CD4-positive, alpha-beta T cell treated with Interleukin-21 for 1 hour (primary cell): ENCODE data around the gene GNAS.

Source experiments
- DNase-seq: peaks from one replicate; pipeline ENCODE4 v3.0.0-alpha.2; 2020

The GNAS gene

DNA sequence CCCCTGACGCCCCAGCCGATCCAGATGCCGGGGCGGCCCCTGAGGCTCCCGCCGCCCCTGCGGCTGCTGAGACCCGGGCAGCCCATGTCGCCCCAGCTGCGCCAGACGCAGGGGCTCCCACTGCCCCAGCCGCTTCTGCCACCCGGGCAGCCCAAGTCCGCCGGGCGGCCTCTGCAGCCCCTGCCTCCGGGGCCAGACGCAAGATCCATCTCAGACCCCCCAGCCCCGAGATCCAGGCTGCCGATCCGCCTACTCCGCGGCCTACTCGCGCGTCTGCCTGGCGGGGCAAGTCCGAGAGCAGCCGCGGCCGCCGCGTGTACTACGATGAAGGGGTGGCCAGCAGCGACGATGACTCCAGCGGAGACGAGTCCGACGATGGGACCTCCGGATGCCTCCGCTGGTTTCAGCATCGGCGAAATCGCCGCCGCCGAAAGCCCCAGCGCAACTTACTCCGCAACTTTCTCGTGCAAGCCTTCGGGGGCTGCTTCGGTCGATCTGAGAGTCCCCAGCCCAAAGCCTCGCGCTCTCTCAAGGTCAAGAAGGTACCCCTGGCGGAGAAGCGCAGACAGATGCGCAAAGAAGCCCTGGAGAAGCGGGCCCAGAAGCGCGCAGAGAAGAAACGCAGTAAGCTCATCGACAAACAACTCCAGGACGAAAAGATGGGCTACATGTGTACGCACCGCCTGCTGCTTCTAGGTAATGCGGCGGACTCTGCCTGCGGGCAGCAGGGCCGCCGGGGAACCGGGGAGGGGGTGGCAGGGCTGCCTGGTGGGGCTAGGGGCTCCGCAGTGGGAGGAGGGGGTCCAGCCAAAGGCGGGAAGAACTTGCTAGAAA lies 2.3 kb downstream of the GNAS start:
- DNase-seq, result no peak

DNA sequence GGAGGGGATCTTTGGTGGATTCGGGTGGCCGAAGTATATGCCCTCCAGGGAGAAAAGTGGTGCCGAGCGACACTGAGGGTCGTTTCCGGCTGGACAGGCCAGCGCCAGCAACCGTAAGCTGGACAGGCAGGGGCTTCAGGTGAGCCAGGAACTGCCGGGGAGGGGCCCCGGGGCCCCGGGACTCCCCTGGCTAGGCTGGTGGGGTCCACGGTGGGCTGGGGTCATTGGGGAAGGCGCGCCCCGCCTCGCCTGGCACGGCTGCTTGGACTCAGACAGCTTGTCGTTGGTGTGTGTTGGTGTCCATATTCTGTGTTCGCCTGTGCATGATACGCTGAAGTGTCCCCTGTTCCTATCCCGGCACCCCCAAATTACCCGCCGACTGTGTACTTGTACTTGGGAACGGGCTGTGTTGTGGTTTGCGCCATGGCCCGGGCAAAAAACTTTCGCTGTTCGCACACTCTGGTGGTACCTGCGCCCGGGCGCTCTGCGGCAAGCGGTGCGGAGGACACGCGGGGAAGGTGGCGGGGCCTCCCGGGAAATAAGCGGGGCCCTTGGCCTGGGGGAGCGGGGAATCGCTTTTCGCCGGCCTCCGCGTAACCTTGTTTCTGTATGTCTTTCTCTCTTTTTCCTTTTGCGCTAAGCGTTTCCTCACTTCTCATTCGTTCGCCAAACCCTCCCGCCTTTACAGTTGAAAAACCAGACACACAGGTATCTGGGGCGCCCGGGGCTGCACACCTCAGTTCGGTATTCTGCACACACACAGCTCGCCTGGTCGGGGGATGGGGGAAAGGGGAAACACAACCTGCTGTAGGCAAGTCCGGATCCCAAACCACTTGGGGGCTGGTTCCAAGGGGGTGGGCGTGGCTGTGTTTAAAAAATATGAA lies 3.2 kb downstream of the GNAS start:
- DNase-seq, result no peak

DNA sequence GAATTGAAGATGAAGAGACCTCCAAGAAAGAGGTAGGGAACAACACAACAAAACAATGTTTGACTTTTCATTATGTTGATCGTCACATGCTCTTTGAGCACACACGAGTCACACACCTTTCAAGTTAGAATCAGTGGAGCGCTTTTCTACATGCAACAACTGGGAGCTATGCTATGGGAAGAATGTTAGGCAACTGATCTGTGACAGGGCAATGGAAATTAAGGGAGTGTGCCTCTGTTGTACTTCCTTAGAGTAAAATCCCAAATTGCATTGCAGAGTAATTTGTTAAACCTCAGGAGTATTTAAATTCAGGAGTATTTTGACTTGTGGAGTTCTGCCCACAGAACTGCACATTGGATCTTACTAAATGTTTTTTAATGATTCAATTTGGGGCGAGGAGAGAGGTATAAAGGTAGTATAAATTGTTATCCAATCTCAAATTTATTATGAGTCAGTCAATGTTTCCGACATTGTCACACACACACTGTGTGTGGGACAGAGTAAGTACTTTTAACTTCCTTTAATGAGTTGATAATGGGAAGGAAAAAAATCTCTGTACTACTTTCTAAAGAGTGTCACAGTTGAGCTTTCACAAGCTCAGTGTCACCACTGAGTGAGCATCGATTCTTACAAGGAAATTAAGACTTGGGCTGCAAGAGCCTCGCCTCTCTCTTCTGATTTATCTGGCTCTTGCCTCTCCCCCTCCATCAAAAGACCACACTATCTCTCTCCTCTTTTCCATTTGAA lies 10.7 kb downstream of the GNAS start:
- DNase-seq, result no peak

- peak; percentile 29 for DNase-seq
These were observed 11.8 kb downstream of the GNAS start for GRCh38 chr20:58864346-58864745.

- no peak for DNase-seq
These were observed 13.3 kb downstream of the GNAS start for GRCh38 chr20:58865843-58866242.

DNA sequence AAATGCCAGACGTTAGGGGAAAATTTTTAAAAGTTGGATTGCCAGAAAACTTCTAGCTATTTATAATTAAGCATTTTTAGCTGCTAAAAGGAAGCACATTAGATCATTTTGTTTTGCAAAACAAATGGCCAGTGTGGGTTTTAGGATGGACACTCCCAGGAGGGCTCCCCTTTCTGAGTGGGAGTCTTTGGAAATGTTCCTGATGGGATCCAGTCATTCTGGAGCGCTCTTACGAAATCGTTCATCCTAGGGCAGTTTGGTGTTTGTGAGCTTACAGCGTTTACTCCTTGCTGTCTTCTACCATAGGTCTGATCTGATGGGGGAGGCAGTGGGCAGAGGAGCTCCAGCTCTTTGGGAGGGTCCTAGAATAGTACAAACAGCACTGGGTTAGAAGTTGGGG lies 14.7 kb downstream of the GNAS start:
- DNase-seq, result no peak

DNA sequence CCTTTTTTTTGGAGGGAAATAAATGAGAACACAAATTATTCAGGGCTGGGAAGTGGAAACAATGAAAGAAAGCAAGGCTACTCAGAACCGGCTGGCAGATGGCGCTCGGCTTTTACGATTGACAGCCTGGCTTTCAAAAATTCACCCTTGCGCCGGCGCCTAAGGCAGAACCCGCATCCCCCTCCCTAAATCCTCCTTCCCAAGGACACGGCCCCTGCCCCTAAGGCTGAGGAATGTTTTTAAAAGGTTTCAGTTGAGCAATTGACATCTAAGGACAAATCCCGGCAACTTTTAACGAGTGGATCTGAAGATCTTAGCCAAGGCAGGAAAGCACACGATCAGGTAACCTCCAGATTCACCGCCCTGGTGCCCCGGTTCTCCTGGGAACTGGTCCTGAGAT lies 16.3 kb downstream of the GNAS start:
- no peak for DNase-seq

DNA sequence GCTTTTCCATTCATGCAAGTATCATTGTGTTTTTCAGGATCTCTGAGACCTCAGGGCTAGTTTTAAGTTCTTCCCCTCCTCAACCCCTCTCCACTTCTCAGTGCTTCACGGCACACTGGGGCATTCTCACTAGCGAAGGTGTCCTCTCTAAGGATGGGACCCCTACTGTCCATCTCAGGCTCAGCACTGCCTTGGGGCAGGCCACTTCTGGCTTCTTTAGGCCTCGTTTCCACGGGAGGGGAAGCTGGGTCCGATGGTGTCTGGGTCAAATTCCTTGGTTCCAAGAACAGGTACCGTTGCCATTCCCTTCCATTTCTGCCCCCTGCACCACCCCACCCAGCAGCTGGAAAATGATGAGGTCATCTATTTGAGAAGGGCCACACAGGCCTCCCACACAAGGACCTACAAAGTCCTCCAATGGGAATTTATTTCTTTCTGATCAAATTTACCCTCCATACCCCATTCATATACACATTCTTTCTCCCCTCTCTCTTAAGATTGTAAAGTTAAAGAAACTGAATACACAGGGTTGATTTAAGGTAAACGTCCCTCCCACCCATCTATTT lies 17.2 kb downstream of the GNAS start:
- no peak for DNase-seq

- DNase-seq, result peak; percentile 58
These were observed 17.9 kb downstream of the GNAS start for GRCh38 chr20:58870293-58871014.

- DNase-seq, result no peak
These were observed 19.1 kb downstream of the GNAS start for GRCh38 chr20:58871533-58872102.

- no peak for DNase-seq
These were observed 22.0 kb downstream of the GNAS start for GRCh38 chr20:58874469-58874868.

DNA sequence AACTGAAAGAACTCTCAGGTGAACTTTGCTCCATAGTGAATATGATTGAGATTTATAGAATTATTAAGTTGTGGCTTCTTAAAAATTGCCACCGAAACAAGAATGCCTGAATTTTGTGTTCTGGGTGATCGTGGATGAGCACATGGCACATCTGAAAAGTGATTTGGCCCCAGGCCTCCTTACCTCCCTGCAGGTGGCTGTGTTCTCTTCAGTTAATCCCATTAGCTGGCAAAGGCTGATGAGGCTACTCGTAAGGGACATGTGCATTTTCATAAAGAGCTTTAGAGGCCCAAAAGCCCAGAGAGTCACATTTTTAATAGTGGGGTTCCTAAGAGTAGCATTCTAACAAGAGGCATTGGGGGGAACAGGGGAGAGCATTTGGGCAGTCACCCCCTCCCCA lies 22.6 kb downstream of the GNAS start:
- no peak for DNase-seq

GRCh38 chr20:58875541-58876134 lies 23.1 kb downstream of the GNAS start:
- DNase-seq, result no peak

DNA sequence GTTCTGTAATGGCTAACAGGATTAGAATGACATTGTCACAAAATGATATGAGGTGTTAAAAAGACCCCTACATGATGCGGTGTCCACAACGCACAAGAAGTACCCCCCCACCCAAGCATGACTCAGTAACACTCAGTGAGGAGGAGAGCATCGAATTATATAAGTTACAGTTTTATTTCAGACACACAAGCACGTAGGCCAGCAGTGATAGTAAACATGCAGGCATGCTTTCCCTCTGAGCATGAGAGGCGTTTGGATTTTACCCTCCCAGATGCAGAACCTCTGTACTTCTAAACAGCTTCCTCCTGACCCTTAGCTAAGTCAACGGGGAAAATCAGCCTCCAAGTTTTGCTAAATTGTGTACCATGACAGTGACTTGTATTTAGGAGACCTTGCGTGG lies 23.9 kb downstream of the GNAS start:
- DNase-seq, result no peak

DNA sequence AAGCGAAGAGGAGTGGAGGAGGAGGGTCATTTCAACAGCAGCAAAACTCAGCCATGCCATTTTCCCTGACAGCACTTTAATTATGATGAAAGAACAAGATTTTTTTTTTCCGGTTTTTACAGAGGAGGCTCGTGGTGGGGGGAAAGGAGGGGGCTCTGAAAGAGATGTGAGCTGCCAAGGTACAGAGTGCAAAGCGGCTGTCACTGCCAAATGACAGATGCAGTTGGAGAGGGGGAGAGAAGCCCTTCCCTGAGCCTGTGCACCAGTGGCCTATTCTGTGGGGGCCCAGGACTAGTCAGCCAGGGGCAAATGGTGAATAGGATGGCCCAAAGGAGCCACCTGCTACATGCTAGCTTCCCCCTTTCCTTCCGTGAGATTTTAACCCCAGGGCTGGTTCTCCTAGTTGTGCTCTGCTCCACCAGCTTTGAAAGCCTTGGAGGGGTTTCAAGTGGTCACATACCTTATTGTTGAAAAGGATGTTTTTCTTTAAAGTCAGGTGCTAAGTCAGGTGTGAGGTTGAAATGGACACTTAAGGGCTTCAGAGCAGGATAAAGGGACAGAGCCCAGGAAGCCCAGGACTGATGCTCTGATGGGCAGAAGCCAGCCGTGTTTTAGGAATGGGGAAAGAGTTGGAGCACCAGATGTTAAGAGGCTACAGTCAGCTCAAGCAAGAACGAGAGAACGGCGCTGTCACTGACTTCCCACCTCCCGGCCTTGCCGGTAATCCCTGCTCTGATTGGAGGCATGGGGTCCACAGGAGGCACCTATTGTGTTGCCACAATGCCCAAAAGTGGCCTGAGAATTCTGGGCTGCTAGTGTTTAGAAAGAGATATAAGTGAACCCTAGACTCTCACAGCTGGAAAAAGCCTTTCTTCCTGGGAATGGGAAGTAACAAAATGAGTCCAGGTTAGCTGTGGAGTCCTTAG lies 24.8 kb downstream of the GNAS start:
- no peak for DNase-seq

DNA sequence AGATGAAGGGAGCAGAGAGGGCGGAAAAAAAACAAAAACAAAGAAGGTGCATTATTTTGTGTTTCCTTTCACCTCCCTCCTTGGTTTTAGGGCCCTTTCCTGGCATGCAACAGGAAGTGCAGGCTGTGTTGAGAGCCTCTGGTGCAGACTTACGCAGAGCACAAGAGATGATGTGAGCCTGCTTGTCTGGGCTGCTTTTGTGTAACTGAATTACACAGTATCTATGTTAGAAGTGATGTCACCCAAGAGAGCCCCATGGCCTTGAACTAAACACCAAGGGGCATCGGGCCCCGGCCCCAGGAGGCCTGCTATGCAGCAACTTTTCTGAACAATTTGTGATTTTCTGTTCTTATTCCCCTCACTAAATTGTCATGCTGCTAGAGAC lies 25.5 kb downstream of the GNAS start:
- peak; percentile 17 for DNase-seq

- no peak for DNase-seq
These were observed 25.9 kb downstream of the GNAS start for GRCh38 chr20:58878399-58878798.

- no peak for DNase-seq
These were observed 27.9 kb downstream of the GNAS start for GRCh38 chr20:58880441-58880840.

GRCh38 chr20:58880994-58881752 lies 28.7 kb downstream of the GNAS start:
- DNase-seq, result peak; percentile 10

- DNase-seq, result no peak
These were observed 30.2 kb downstream of the GNAS start for GRCh38 chr20:58882704-58883089.
